VCaP (cell line): ENCODE results near the gene PHTF2.

Source experiments
- H3K27ac ChIP-seq: fragments of 450-650 bp; 2 replicates; pipeline ENCODE4 v1.5.1; 2017
- TF ChIP-seq, protein P1 (sequence below): fragments of 450-650 bp; conservative IDR thresholded peaks from 2 replicates; pipeline ENCODE4 v1.5.1; 2017; ENCODE audit warnings: mild to moderate bottlenecking, moderate library complexity

PHTF2 gene

GRCh38 chr7:77843194-77843593 is 44.6 kb downstream of the PHTF2 start:
- no peak overlapping the region for H3K27ac ChIP-seq
- TF ChIP-seq, protein P1, sequence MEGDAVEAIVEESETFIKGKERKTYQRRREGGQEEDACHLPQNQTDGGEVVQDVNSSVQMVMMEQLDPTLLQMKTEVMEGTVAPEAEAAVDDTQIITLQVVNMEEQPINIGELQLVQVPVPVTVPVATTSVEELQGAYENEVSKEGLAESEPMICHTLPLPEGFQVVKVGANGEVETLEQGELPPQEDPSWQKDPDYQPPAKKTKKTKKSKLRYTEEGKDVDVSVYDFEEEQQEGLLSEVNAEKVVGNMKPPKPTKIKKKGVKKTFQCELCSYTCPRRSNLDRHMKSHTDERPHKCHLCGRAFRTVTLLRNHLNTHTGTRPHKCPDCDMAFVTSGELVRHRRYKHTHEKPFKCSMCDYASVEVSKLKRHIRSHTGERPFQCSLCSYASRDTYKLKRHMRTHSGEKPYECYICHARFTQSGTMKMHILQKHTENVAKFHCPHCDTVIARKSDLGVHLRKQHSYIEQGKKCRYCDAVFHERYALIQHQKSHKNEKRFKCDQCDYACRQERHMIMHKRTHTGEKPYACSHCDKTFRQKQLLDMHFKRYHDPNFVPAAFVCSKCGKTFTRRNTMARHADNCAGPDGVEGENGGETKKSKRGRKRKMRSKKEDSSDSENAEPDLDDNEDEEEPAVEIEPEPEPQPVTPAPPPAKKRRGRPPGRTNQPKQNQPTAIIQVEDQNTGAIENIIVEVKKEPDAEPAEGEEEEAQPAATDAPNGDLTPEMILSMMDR = no peak

- TF ChIP-seq, protein P1 = no peak
- H3K27ac ChIP-seq = no peak overlapping the region
Measured at GRCh38 chr7:77846317-77847092, 47.9 kb downstream of the PHTF2 start.

- TF ChIP-seq, protein P1 = no peak
- H3K27ac ChIP-seq = no peak overlapping the region
Measured at GRCh38 chr7:77855371-77856083, 57.0 kb downstream of the PHTF2 start.

DNA sequence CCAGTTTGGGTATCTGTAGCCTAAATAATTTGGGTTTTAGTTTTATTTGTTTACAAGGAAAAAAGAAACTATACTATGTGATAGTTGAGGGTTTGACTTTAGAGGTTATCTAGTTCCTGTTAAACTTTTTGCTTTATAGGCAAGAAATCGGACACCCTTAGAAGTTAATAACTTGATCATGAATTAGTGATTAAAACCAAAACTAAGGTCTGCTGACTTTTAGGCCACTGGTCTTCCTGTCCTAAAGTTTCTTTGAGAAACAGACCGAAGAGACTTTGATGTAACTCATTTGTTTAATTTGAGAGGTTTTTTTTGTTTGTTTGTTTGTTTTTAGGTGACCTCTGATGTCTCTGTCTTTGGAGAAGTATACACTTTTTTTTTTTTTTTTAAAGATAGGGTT is 59.7 kb downstream of the PHTF2 start:
- no peak overlapping the region for H3K27ac ChIP-seq
- TF ChIP-seq, protein P1 = no peak

DNA sequence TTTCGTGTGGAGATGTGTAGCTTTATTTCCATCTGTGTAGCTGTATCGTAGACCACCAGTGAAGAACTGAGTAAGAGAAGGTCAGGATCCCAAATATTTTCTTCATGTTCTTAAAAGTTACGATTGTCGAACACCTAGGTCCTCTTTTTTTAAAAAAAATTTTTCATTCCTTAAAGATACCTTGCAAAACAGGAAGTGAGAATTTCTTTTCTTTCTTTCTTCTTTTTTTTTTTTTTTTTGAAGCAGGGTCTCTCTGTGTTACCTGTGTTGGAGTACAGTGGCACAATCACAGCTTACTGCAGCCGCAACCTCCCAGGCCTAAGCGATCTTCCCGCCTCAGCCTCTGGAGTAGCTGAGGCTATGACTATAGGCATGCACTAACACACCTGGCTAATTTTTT is 60.8 kb downstream of the PHTF2 start:
- no peak overlapping the region for H3K27ac ChIP-seq
- TF ChIP-seq, protein P1 = no peak

GRCh38 chr7:77862691-77863090 is 64.1 kb downstream of the PHTF2 start:
- TF ChIP-seq, protein P1 = no peak

GRCh38 chr7:77863860-77864259 is 65.3 kb downstream of the PHTF2 start:
- TF ChIP-seq, protein P1 = no peak
- no peak overlapping the region for H3K27ac ChIP-seq

More at GRCh38 chr7:77862691-77863090, 64.1 kb downstream of the PHTF2 start:
- H3K27ac ChIP-seq = peak overlapping the region; percentile 6; the same call in 1 of the 2 replicates
